SK-N-SH (cell line): ENCODE measurements around the gene AP3B2. TPM values are rescaled to one million over a fixed set of nuclear protein-coding genes. Genes with fewer than 3 reads are reported as not detected.

Source experiments
- CTCF ChIA-PET: fragments of 300-600, 350-600 bp; formaldehyde crosslinking; extraction: SDS; loops from one replicate; lab custom pipeline; 2021; lab: Yijun Ruan, JAX
- POLR2A ChIA-PET: fragments of 350-600 bp; sonication (Branson Sonifier 250); formaldehyde crosslinking; extraction: SDS; loops from one replicate; lab custom pipeline; 2020; ENCODE audit warnings: antibody characterized with exemption, inconsistent platforms; lab: Yijun Ruan, JAX
- DNase-seq: peaks from one replicate; pipeline ENCODE4 v3.0.0; 2012
- H2AFZ ChIP-seq: fragments of 200-600 bp; sonication (generic); 2 replicates; pipeline ENCODE4 v1.8.1; 2016; ENCODE audit warnings: antibody characterized with exemption, mild to moderate bottlenecking, low read depth
- H3F3A ChIP-seq: fragments of 200-600 bp; sonication (generic); replicated peaks from 2 replicates; pipeline ENCODE3; 2016; ENCODE audit warnings: antibody characterized with exemption, mild to moderate bottlenecking; ENCODE audit not compliant: insufficient read depth
- H3K27ac ChIP-seq, 2 experiments: fragments of 200-500 bp in 1 of 2; fragments of 200-600 bp in 1 of 2; sonication (Bioruptor generic) in 1 of 2; sonication (generic), shearing (Covaris generic) in 1 of 2; 2 replicates each; pipeline versions ENCODE4 v1.5.1 to v1.6.1; 2014 to 2016; ENCODE audit warnings: low read depth in 2 of 2, inconsistent platforms in 1 of 2, low read length in 1 of 2, mild to moderate bottlenecking in 1 of 2, mixed read lengths in 1 of 2
- H3K27me3 ChIP-seq: fragments of 200-600 bp; sonication (generic), shearing (Covaris generic); 2 replicates; pipeline ENCODE4 v1.6.1; 2016; ENCODE audit warnings: mixed run types; ENCODE audit not compliant: insufficient read depth
- H3K36me3 ChIP-seq, 2 experiments: fragments of 200-500 bp in 1 of 2; fragments of 200-600 bp in 1 of 2; sonication (Bioruptor generic) in 1 of 2; sonication (generic) in 1 of 2; replicated peaks in 1 of 2; 2 replicates each; pipeline versions ENCODE3 to v1.5.1; 2014 to 2016; ENCODE audit warnings: low read length in 1 of 2, mild to moderate bottlenecking in 1 of 2; ENCODE audit not compliant: insufficient read depth in 2 of 2, control insufficient read depth in 1 of 2
- H3K4me1 ChIP-seq, 2 experiments: fragments of 200-500 bp in 1 of 2; fragments of 200-600 bp in 1 of 2; sonication (Bioruptor generic) in 1 of 2; sonication (generic), shearing (Covaris generic) in 1 of 2; 2 replicates each; pipeline versions ENCODE4 v1.5.1 to v1.6.1; 2014 to 2016; ENCODE audit warnings: low read depth in 1 of 2, low read length in 1 of 2, mixed run types in 1 of 2; ENCODE audit not compliant: insufficient read depth in 2 of 2, control insufficient read depth in 1 of 2
- H3K4me2 ChIP-seq: fragments of 200-600 bp; sonication (generic), shearing (Covaris generic); 2 replicates; pipeline ENCODE4 v1.6.1; 2017; ENCODE audit warnings: mixed run types
- H3K4me3 ChIP-seq, 2 experiments: fragments of 200-500 bp in 1 of 2; fragments of 200-600 bp in 1 of 2; sonication (Bioruptor generic) in 1 of 2; sonication (generic), shearing (Covaris generic) in 1 of 2; 2 replicates each; pipeline versions ENCODE4 v1.5.1 to v1.8.1; 2014 to 2016; ENCODE audit warnings: low read depth in 2 of 2, inconsistent platforms in 1 of 2, low read length in 1 of 2, mild to moderate bottlenecking in 1 of 2, mixed read lengths in 1 of 2, moderate library complexity in 1 of 2
- H3K79me2 ChIP-seq: fragments of 200-600 bp; sonication (generic); 2 replicates; pipeline ENCODE4 v1.8.1; 2017; ENCODE audit warnings: mild to moderate bottlenecking; ENCODE audit not compliant: insufficient read depth
- H3K9ac ChIP-seq: fragments of 200-600 bp; sonication (generic); 2 replicates; pipeline ENCODE4 v1.6.1; 2017; ENCODE audit warnings: mixed run types
- H3K9me2 ChIP-seq: fragments of 200-600 bp; sonication (generic); 2 replicates; pipeline ENCODE4 v1.6.1; 2017; ENCODE audit warnings: mixed run types
- H3K9me3 ChIP-seq: fragments of 200-600 bp; sonication (generic); 2 replicates; pipeline ENCODE4 v1.6.1; 2017; ENCODE audit warnings: mixed run types, mild to moderate bottlenecking, moderate library complexity
- H4K20me1 ChIP-seq: fragments of 200-600 bp; sonication (generic); 2 replicates; pipeline ENCODE4 v1.6.1; 2017; ENCODE audit warnings: mild to moderate bottlenecking, mixed run types; ENCODE audit not compliant: insufficient read depth
- EZH2phosphoT487 ChIP-seq: fragments of 200-600 bp; sonication (generic); IDR thresholded peaks from 2 replicates; pipeline ENCODE4 v1.6.1; 2017; ENCODE audit warnings: low read depth, mixed run types, mild to moderate bottlenecking, antibody characterized with exemption, moderate library complexity, borderline replicate concordance
- FOXJ3 ChIP-seq: sonication (generic); formaldehyde crosslinking; IDR thresholded peaks from 2 replicates; pipeline ENCODE4 v1.5.1; 2020; ENCODE audit warnings: mild to moderate bottlenecking, missing genetic modification reagents
- GATA2 ChIP-seq: sonication (generic); formaldehyde crosslinking; IDR thresholded peaks from 2 replicates; pipeline ENCODE4 v1.5.0; 2020; ENCODE audit warnings: mild to moderate bottlenecking, missing genetic modification reagents
- JUND ChIP-seq: IDR thresholded peaks from 2 replicates; pipeline ENCODE4 v1.4.0; 2012
- MXI1 ChIP-seq: IDR thresholded peaks from 2 replicates; pipeline ENCODE4 v1.6.1; 2012; ENCODE audit warnings: mild to moderate bottlenecking, low read depth, low read length, improper control_type of control experiment
- NRF1 ChIP-seq: IDR thresholded peaks from 2 replicates; pipeline ENCODE4 v1.6.1; 2012; ENCODE audit warnings: low read depth, mild to moderate bottlenecking, low read length
- RAD21 ChIP-seq: IDR thresholded peaks from 2 replicates; pipeline ENCODE4 v1.6.1; 2012; ENCODE audit warnings: mild to moderate bottlenecking, low read length
- SMC3 ChIP-seq: IDR thresholded peaks from 2 replicates; pipeline ENCODE4 v1.6.1; 2012; ENCODE audit warnings: low read depth, low read length, improper control_type of control experiment
- TAF1 ChIP-seq: IDR thresholded peaks from 2 replicates; pipeline ENCODE4 v1.6.1; 2012; ENCODE audit warnings: low read depth, mild to moderate bottlenecking, low read length, moderate library complexity, borderline replicate concordance
- TEAD4 ChIP-seq: IDR thresholded peaks from 2 replicates; pipeline ENCODE4 v1.4.0; 2012; ENCODE audit warnings: mild to moderate bottlenecking, borderline replicate concordance; ENCODE audit not compliant: insufficient read depth
- WGBS: methylation state at CpG from one replicate; pipeline ENCODE4 v1.1.6; 2017; ENCODE audit warnings: low lambda C conversion rate; 5-methylcytosine and 5-hydroxymethylcytosine counted together
- polyA plus RNA-seq, 3 experiments: library from polyadenylated mRNA; depleted of rRNA; stranded (reverse); fragments of >200 nt; gene quantifications; 2 replicates each; pipeline ENCODE4 v1.2.3, GENCODE V29; 2012
- TF ChIP-seq, protein P1 (sequence below): fragments of 200-600 bp; sonication (generic); IDR thresholded peaks from 2 replicates; pipeline ENCODE4 v1.6.1; 2017; ENCODE audit warnings: antibody characterized with exemption, mild to moderate bottlenecking, moderate library complexity
- TF ChIP-seq, protein P2 (sequence below): IDR thresholded peaks from 2 replicates; pipeline ENCODE4 v1.4.0; 2012; ENCODE audit warnings: low read depth, borderline replicate concordance
- TF ChIP-seq, protein P3 (sequence below): IDR thresholded peaks from 2 replicates; pipeline ENCODE4 v1.4.0; 2012; ENCODE audit warnings: low read depth
- TF ChIP-seq, protein P4 (sequence below): fragments of 150-350 bp; IDR thresholded peaks from 2 replicates; pipeline ENCODE4 v1.6.1; 2017; ENCODE audit warnings: antibody characterized with exemption, low read length, low read depth, borderline replicate concordance

Gene AP3B2
- polyA plus RNA-seq, 1 of the 3 experiments (the other 2 are of a cell fraction), result 0.77 TPM

DNA sequence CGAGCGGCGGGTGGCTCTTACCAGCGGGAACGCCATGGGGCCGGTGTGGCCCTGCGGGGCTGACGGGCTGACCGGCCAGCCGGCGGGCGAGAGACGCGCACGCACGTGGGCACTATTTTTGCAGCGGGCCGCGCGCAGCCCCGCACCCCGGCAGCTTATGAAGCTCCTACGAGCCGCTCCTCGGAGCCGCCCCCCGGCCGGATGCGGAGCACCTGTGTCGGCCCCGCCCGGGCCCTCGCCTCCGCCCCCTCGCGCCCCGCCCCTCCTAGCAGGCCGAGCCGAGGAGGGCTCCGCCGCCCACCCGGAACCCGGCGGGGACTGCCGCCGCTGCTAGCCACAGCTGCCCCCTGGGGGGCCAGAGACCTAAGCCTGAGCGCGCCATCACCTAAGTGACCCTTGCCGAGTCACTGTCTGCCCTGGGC is 61.8 kb downstream of the AP3B2 start:
- no peak overlapping the region for H3K27ac ChIP-seq
- WGBS, result 20% methylated on average over 1 of the region's 49 CpGs
- peak; percentile 68 for TF ChIP-seq MXI1
- TF ChIP-seq, protein P1, sequence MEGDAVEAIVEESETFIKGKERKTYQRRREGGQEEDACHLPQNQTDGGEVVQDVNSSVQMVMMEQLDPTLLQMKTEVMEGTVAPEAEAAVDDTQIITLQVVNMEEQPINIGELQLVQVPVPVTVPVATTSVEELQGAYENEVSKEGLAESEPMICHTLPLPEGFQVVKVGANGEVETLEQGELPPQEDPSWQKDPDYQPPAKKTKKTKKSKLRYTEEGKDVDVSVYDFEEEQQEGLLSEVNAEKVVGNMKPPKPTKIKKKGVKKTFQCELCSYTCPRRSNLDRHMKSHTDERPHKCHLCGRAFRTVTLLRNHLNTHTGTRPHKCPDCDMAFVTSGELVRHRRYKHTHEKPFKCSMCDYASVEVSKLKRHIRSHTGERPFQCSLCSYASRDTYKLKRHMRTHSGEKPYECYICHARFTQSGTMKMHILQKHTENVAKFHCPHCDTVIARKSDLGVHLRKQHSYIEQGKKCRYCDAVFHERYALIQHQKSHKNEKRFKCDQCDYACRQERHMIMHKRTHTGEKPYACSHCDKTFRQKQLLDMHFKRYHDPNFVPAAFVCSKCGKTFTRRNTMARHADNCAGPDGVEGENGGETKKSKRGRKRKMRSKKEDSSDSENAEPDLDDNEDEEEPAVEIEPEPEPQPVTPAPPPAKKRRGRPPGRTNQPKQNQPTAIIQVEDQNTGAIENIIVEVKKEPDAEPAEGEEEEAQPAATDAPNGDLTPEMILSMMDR, result no peak
- peak overlapping the region; percentile 51; the same call in 1 of the 2 replicates for H2AFZ ChIP-seq
- POLR2A ChIA-PET, result no interaction called here
- CTCF ChIA-PET, result interaction anchor here (1.1 kb wide), 2 partner anchors 10 to 117 kb away, joined by 3 read pairs; no protein-coding TSS in a partner anchor
- peak overlapping the region; percentile 25; the same call in 1 of the 2 replicates for H3K9ac ChIP-seq
- peak overlapping the region; percentile 78; the same call in 1 of the 2 replicates for H3K4me2 ChIP-seq
- peaks cover 0 to 5% of the 10 kb centered on the region in 2 experiments; a peak in 1 of 4 replicates for H3K4me1 ChIP-seq
- H3K36me3 ChIP-seq, result no peaks in the 10 kb centered on the region
- H3F3A ChIP-seq, result no peaks in the 10 kb centered on the region
- no peaks in the 10 kb centered on the region for H3K9me3 ChIP-seq
- peak overlapping the region; percentile 52 to 60 for H3K4me3 ChIP-seq
- no peaks in the 10 kb centered on the region for H3K9me2 ChIP-seq
- DNase-seq, result peak; percentile 84
- no peaks in the 10 kb centered on the region for H3K79me2 ChIP-seq
- no peaks in the 10 kb centered on the region for H4K20me1 ChIP-seq
- no peaks in the 10 kb centered on the region for H3K27me3 ChIP-seq

DNA sequence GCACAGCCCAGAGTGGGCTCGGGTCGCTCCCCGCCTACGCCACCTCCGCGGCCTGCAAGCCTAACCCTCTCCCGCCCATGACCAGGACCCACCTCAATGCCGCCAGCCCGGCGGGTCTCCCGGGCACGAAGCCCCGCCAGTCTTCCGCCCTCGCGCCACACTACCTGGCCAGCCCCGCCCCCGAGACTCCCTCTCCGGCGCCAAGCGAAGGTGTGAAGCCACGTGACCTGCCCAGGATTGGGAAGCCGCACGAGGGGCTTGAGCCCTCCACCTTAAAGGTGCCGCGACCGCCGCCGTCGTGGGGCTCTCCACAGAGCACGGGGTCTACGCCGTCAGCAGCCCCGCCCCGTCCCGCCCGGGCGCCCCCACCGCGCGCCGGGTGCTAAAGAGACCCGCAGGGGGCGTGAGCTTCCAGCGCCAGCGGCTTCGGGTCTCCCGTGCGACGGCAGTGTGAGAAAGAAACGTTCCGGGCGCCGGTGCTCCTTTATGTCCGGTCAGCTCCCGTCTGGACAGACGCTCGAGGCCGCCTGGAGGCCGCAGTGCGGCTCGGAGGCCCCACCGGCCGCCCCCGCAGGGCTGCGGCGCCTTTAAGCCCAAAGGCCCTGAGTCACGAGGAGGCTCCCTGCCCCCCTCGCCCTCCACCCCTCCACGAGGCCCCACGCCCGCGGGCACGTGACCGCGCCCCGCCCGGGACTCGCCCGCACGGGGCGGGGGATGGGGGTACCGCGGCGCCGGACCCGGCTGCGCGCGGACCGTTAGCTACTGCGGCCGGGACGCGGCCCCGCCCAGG is 62.4 kb downstream of the AP3B2 start, which contains the start of gene CPEB1:
TSS of gene CPEB1 (minus strand) at position 319 of the 790 bp plus-strand sequence. CDS start 18,904 bp downstream, outside the sequence.
- Histone ChIP-seq H4K20me1 (no peaks in the 10 kb centered on the region), H3K27me3 (no peaks in the 10 kb centered on the region), H2AFZ (peak within 1 kb of the TSS; percentile 51), H3K9me3 (no peaks in the 10 kb centered on the region), H3K9me2 (no peaks in the 10 kb centered on the region), H3F3A (no peaks in the 10 kb centered on the region), H3K9ac (peak within 1 kb of the TSS; percentile 25; the same call in 1 of the 2 replicates), H3K79me2 (no peaks in the 10 kb centered on the region), H3K27ac (no peak within 1 kb of the TSS), H3K4me1 (peaks cover 0 to 5% of the 10 kb centered on the region in 2 experiments; a peak in 1 of 4 replicates), H3K36me3 (no peaks in the 10 kb centered on the region), H3K4me2 (peak within 1 kb of the TSS; percentile 78), H3K4me3 (peak within 1 kb of the TSS; percentile 52 to 60)
- ChIA-PET POLR2A (no interaction called here), CTCF (interaction anchor here (1.1 kb wide), 2 partner anchors 9 to 116 kb away, joined by 3 read pairs; no protein-coding TSS in a partner anchor)
- TF ChIP-seq, protein P2, sequence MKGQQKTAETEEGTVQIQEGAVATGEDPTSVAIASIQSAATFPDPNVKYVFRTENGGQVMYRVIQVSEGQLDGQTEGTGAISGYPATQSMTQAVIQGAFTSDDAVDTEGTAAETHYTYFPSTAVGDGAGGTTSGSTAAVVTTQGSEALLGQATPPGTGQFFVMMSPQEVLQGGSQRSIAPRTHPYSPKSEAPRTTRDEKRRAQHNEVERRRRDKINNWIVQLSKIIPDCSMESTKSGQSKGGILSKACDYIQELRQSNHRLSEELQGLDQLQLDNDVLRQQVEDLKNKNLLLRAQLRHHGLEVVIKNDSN, result peak; percentile 82
- TF ChIP-seq, protein P3, sequence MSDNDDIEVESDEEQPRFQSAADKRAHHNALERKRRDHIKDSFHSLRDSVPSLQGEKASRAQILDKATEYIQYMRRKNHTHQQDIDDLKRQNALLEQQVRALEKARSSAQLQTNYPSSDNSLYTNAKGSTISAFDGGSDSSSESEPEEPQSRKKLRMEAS, result 0 out of 2 replicates have a peak, but pooled peaks have one; percentile 16
- TF ChIP-seq RAD21 (no peak), NRF1 (no peak), EZH2phosphoT487 (no peak), JUND (no peak), FOXJ3 (CRISPR knock-in tag) (no peak), TAF1 (no peak), SMC3 (no peak), TEAD4 (no peak), GATA2 (CRISPR knock-in tag) (no peak)
- TF ChIP-seq, protein P4, sequence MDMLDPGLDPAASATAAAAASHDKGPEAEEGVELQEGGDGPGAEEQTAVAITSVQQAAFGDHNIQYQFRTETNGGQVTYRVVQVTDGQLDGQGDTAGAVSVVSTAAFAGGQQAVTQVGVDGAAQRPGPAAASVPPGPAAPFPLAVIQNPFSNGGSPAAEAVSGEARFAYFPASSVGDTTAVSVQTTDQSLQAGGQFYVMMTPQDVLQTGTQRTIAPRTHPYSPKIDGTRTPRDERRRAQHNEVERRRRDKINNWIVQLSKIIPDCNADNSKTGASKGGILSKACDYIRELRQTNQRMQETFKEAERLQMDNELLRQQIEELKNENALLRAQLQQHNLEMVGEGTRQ, result no peak; the same call in 1 of the 2 replicates
- TF ChIP-seq, protein P1, result peak; percentile 34
- WGBS, result 22% methylated on average over 31 of the region's 96 CpGs
- peak; percentile 90 for DNase-seq
